ENCODE results near the gene FBLN2.

DNA sequence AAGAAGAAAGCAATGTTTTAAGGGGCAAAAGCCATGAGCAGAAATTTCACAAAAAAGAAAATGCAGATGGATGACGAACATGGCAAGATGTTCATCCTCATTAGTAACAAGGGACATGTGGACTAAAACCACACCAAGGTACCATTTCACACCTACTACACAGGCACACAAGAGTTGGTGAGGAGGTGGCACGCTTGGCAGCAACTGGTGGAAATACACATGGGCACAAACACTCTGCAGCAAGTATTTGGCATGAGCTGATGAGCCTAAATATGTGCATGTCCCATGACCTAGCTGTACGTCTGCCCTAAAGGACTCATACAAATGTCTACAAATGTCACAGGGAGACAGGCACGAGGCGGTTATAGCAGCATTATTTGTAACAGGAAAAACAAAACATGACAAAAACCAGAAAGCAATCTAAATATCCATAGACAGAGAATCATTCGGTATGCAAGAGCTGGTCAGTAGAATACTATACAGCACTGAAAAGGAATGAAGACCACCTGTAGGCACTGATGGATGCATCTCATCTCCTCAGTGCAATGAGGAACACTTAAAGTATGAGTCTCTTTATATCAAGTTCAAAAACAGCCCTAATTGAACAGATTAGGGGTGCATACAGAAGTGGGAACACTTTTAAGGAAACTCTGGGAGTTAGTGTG, 11.5 kb upstream of the FBLN2 start:
- TF ChIP-seq, protein P1, sequence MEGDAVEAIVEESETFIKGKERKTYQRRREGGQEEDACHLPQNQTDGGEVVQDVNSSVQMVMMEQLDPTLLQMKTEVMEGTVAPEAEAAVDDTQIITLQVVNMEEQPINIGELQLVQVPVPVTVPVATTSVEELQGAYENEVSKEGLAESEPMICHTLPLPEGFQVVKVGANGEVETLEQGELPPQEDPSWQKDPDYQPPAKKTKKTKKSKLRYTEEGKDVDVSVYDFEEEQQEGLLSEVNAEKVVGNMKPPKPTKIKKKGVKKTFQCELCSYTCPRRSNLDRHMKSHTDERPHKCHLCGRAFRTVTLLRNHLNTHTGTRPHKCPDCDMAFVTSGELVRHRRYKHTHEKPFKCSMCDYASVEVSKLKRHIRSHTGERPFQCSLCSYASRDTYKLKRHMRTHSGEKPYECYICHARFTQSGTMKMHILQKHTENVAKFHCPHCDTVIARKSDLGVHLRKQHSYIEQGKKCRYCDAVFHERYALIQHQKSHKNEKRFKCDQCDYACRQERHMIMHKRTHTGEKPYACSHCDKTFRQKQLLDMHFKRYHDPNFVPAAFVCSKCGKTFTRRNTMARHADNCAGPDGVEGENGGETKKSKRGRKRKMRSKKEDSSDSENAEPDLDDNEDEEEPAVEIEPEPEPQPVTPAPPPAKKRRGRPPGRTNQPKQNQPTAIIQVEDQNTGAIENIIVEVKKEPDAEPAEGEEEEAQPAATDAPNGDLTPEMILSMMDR (IDR thresholded peaks at IDR 0.05) = no peak
- no peak for TF ChIP-seq POLR2A (IDR thresholded peaks at IDR 0.05)

All from Peyer's patch (tissue), 4 donors.